ENCODE data around the gene LMNB1.

GRCh38 chr5:126830061-126830460 is 53.1 kb downstream of the LMNB1 start:
- TF ChIP-seq CTCF (IDR thresholded peaks at IDR 0.05) (no peak), POLR2A (IDR thresholded peaks at IDR 0.05) (no peak), EP300 (IDR thresholded peaks at IDR 0.05; ENCODE audit: low read depth) (no peak), POLR2AphosphoS5 (IDR thresholded peaks at IDR 0.05) (no peak)
